HG02623 (cell line): ENCODE results near the gene CTTNBP2.
A peak's percentile ranks its signal among the peaks of the same experiment; 100 is the strongest.

ENCODE experiments used
- ATAC-seq: cut with Tn5 transposase; IDR thresholded peaks from one replicate; pipeline ENCODE4 v1.9.1; 2021; ENCODE audit warnings: moderate library complexity; ENCODE audit not compliant: unreplicated experiment

CTTNBP2 gene

DNA sequence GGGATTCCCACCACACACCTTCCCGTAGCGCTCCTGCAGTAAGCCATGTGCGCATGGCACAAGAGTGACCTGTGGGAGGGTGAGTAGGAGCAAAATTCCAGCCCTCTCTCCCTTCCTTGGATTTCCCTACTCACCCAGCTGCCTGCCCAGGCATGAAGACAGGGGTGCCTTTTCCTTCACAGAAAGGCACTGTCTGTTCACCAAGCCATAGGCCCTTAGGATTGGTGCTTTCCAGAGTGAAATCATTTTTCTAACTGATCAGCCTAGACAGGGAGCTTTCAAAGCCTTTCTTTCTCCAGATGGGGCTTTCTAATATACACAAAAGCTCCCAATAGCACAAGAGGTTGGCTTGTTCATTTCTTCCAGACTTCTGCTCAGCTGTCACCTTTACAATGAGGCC, 79.7 kb downstream of the CTTNBP2 start:
- no peak for ATAC-seq

DNA sequence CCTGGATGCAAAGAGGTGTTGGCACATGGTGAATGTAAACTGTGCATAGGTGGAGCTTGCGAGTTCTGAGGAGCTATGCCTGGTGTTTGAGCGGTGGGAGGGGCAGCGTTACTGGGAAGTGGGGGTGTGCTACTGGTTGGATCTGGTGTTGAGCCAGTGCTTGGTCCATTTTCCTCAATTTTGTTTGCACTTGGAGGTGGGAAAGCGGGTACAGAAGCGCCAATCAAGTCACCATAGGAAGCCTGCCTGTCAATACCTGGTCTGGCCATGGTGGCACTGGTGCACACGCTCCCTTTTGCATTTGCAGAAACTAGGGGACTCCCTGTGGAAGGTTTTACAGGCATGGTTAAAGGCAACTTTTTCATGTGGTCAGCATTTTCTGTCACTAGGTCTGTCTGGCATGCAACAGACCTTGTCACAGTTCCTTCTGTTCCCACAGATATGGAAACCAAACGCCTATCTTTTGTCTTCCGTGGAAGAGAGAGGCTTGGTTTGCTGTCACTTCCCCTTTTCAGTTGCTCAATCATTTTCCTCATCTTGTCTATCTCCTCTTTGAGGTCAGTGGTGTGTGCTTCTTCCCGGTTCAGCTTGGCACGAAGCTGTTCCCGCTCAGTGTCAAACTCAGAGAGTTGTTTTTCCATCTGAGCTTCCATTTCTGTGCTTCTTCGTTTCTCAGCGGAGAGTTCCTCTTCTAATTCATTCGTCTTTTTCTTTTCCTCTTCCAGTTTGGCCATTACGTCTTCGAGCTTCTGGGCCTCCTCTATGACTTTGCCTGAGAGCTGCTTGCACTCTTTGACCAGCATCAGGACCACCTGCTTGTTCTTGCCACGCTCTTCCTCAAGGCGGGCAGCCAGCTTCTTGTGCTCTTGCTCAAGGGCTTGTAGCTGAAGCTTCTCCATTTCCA, 81.1 kb downstream of the CTTNBP2 start:
- ATAC-seq: peak; percentile 54

DNA sequence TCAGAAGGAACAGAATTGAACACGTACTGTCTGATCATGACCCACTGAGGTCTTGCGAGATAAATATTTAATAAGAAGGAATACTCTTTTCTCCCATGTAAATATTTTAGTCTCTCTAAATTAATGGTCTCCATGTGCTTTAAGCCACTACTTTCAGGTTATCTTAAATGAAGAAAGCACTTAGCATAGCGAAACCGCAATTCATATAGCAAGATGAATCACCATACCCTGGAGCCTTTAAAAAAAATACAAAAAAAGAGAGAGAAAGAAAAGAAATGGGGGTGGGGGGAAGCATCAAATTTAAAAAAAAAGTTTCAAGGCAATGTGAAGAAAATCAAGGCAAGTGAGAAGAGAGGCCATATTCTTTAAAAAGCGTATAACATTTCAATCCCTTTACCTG, 82.5 kb downstream of the CTTNBP2 start:
- ATAC-seq: no peak

DNA sequence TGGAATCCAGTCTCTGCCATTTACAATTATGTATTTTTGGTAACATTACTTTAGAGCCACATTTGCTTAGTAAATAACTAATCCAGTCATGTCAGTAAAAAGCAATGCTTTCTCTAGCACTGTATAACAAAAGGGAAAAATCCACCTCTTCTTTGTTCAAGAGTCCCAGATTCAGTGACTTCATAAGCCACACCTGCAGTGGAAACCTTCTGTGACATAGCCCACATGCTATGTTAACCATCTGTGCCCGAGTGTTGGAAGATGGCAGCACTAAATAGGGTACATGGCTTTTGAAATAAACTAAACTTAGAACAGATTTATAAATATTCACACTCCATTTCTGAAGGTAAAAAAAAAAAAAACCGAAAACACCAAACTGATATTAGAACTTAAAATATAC, 83.0 kb downstream of the CTTNBP2 start:
- ATAC-seq: no peak

DNA sequence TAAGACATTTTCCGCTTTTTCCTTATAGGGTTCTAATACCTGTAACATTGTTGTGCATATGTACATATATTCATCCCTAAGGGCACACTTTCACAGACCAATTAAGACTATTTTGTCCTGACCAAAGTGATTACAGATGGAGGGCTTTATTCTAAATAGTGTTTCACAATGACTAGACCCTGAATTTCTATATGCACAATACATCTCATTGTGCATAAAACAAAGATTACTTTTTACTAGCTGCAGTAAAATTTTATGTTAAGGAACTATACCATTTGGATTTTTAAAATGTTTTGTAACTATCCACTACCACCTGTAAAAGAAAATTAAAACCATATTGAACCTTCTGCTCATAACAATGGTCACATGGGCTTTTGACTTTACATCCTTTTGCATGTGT, 87.8 kb downstream of the CTTNBP2 start:
- no peak for ATAC-seq

DNA sequence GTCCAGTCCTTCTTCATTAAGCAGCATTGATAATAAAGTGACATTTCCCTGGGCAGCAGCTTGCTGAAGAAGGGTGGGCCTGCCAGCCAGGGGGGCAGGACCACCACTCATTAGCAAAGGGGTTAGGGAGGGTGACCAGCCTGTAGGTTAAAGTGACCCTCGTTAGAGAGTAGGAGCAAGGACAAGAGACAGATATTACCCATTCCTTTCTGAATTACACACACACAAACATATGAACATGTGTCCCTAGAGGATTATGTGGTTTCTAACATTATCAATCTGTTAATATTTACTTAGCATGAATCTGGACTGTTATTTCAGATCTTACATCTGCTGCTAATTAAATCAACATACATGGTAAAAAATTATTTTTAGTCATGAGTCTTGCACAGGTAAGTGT, 88.9 kb downstream of the CTTNBP2 start:
- no peak for ATAC-seq

DNA sequence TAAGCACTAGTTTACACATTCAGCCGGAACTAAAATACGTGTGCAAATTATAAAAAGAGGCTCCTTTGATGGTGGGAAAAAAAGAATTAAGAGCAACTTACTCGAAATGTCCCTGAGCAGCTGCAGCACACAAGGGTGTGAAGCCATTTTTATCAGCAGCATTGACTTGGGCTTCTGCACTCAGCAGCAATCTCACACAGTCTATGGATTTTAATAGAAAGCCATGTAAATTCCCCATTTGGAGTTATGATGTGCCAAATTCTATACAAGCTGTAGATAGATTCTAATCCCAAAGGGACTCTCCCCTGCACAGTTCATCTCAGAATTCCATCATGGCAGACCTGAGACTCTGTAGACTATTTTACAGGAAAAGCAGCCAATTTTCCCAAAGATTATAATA, 90.5 kb downstream of the CTTNBP2 start:
- ATAC-seq: no peak

DNA sequence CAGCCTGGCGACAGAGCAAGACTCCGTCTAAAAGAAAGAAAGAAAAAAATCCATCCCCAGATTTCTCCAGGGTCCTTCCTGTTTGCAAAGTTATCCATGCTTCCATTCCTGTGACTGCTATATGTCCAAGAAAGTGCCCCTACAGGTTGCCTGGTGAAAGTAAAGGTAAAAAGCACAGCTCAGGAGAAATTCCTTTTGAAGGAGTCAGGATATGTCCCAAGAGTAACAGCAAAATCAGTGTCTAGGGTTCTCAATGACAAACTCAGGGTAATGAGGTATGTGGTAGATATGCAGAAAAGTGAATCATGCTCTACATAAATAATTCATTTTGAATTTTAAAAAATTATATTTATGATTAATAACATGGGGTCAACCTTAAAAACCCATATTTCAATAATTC, 91.5 kb downstream of the CTTNBP2 start:
- ATAC-seq: no peak

DNA sequence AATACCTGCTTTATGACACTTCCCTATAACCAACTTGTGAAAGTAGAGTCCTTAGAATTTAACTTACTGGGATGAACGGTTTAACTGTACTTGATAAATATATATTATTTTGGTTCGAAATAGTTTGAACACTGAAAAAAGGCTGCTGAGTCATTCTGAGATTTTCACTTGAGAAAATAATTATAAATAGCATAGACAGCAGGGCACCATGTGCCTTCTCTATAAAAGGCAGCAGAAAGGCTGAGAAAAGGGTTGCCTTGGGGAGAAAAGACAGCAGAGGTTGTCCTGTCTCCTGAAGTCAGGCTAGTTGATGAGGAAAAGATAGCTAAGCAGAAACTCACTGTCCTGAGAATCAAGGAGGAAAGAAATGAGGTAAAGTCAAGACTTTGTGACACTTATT, 92.4 kb downstream of the CTTNBP2 start:
- peak; percentile 85 for ATAC-seq

DNA sequence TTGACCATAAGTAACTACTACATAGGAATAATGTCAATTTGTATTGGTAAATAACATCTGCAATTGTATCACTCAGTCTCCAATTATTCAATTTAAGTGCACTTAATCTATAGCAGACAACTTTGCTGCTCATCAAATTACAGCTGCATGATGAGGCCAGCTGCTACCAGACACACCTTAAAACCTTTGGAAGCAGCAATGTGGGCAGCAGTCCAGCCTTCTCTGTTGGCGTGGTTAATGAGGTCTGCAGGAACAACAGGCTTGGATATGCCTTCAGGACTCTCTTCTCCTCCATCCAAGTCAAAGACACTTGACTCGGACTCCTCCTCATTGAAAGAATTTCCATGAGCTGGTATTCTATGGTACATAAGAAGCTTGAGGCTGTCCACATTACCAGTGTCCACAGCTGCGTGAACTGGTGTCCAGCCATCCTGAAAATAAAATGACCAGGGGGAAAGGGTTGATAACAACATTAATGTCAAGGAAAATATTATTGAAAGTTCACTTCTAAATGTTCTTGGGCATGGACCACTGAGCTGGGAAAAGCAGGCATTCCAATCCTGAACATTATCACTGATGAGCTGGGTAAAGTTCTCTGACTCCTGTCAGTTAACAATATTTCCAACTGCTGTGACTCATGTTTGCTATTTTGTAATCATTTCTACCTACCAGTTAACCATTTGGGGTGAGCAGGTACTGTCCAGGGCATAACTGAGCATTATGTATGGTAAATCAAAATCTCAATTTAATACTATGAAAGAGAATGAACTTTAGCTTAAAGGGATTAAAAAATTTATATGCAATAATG, 95.7 kb downstream of the CTTNBP2 start:
- no peak for ATAC-seq

DNA sequence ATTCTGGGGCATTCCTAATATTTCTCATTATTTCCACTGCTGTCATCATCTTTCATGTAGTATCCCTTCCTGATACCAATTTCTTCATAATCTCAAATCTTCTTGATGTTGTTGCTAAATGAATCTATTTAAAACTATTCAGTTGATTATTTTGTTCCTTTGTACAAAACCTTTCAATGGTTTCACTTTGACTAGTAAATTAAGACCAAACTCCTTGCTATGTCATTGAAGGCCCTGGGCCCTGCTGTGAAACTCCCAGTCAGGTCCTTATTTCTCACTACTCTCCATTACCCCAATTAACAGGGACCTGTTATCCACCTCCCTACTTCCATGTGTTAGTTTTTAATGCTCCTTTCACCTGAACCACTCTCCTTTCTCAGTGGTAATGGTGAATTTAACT, 97.0 kb downstream of the CTTNBP2 start:
- no peak for ATAC-seq

DNA sequence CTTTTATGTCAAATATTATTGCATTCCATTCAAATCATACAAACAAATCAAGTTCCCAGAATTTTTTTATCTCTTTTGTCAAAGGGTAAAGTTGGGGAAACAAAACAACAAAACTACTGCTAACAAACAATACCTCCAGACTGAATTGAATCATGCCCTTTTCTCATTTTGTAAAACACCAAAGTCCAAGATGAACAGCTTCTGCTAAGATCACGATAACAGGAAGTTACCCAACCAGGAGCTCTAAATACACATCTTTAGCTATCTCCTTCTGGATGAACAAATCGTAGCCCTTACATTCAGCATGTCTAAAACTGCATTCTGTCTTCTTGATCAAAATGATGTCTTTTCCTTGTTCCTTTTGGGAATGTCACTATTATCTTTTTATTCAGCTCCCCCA, 97.4 kb downstream of the CTTNBP2 start:
- no peak for ATAC-seq

DNA sequence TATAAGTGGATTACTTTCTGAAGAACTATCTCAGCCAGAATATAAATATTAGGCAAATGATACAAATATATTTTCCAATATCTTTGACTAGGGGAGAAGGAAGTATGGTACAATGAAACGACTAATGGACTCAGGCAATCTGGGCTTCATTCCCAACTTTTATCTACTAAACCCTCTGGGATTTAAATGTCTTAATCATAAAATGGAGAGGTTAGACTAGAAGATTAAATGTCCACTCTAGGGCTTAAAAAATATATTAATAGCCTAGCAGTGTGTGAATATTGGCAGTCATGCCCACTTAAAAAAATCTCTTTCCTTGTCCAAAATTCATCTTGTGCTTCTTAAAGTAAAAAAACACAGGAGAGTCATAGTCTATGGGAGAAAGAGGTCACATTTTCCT, 98.3 kb downstream of the CTTNBP2 start:
- ATAC-seq: no peak

DNA sequence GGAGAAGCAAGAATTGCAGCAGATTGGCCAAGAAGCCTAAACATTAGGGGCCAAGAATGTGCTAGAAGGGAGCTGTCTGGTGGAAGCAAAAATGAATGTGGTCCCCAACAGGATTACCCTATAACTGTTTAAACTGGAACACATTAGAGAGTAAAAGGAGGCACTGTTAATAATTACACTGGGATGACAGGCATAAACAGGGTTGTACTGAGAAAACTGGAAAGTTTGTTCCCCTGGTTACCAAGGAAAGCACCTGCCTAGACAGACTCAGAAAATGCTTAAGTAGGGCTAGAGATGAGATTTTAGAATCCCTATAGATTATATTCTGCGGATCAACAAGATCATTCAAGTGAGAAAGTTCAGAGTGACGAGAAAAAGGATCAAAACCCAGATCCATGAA, 100.8 kb downstream of the CTTNBP2 start:
- peak; percentile 30 for ATAC-seq

DNA sequence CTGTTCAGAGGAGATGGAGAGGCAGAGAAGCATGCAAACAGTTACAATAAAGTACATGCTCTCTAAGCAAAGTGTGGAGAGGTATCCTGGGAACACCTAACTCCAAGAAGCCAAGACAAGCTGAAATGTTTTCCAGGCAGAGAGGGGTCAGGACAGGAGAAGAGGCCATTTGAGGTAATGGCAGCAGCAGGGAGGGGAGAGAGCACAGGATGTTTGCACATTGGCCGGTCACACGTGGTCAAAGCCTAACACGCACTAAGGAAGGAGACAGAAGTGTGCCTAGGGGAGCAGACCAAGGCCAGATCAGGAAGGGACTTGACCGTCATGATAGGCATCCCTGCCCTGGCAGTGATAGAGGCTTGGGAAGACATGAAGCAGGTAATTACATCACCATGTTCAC, 101.5 kb downstream of the CTTNBP2 start:
- ATAC-seq: no peak

DNA sequence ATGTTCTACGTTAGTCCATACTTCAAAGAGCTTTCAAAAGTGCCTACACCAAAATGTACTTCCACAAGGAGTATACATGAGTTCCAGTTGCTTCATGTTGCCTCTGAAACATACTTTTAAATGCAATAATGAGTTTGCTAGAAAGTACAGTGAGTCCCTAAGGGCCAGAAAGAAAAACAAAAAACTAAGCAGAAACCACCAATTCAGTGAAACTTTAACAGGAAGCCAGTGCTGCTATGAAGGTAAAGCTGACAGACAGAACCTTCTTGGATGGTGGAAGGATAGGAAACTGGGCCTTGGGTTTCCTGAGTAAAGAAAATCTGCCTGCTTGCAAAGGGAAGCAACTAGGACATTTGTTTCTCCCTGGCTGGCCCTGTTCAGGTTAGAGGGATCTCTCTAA, 104.2 kb downstream of the CTTNBP2 start:
- ATAC-seq: no peak

DNA sequence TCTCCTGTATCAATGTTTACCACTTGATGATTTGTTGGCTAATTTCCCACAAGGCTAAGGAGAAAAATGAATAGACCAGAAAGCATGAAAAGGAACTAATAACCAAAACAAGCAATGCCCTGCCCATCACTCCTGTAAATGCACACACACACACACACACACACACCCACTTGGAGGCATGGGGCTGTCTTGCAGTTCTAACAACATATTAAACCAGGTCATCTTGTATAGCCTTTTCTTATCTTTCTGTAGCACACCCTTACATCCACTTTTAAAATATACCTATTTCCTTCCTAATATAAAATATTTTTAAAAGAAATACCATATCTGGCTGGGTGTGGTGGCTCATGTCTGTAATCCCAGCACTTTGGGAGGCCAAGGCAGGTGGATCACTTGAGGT, 105.3 kb downstream of the CTTNBP2 start:
- no peak for ATAC-seq

DNA sequence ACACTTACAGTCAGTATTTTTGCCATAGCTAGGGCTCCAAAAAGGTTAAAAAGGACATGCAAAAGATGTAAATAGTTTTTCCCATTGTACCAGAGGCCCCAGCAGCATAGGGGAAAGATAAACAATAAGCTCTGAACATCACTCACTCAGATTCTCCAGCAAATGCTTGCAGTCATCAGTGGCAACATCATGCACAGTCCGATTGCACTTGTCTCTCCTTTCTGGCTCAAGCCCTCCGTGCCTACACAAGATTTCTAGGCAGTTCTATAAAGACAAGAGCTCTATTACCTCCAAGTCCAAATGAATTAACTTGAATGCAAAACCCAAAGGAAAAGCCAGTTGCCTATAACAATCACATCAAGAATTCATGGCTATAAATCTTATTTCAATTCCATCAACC, 106.3 kb downstream of the CTTNBP2 start:
- no peak for ATAC-seq

DNA sequence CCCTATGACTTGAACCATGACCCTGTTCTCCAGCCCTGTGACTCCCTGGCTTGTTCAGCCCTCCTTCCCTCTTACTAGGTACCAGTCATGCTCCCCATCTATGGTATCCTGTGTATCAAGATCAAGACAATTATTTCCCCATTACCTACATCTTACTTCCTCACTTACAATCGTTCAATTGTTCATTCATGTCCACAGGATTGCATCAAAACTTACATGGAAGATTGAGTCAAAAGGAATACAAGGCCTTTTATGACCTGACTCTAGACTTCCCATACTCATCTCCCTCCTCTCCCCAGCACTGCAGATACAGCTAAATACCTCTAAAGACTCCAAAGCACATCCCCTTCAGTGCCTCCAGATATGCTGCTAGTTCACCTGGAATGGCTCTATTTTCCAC, 109.2 kb downstream of the CTTNBP2 start:
- no peak for ATAC-seq

DNA sequence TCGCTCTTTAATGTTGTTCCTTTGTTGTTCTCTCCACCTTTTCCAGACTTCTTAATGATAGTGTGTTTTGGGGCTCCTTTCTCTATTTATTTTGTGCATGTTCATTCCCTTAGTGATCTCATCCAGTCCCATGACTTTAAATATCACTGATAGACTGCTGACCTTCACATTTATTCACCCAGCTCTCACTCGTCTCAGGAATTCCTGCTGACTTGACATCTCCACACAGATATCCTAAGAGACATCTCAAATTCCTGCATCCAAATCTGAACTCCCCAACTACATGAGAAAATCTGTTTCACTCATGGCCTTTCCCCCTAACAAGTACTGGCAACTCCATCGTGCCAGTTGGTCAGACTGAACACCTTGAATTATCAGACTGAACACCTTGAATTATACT, 111.2 kb downstream of the CTTNBP2 start:
- no peak for ATAC-seq

DNA sequence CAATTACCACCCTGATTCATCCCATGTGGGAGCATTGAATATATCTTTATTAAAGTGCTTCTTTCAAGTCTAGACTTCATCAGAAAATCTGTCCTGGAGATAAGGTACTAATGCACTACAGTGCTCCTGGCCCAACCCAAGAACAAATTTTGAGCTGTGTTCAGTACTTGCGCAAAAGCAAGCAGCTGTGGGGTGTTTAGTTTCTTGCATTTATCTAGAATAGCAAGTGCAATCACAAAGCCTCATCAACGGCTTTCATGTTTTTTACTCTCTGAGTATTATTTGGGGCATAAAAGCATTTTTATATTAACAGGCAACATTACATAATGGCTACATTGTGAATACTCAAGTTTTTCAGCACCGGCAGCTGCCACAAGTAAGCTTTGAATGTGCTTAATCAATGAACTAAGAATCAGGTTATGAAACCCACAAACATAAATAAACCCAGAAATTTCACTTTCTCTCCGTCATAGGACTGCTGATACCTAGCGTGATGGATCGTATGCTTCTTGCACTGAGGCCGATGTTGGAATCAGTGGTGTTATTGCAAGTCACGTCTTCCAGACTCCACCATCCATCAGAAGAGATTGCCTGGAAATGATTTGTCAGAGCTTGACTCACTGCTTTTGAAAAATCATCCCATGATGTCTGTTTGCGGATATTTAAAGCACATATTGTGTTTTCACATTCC, 113.1 kb downstream of the CTTNBP2 start:
- ATAC-seq: no peak

DNA sequence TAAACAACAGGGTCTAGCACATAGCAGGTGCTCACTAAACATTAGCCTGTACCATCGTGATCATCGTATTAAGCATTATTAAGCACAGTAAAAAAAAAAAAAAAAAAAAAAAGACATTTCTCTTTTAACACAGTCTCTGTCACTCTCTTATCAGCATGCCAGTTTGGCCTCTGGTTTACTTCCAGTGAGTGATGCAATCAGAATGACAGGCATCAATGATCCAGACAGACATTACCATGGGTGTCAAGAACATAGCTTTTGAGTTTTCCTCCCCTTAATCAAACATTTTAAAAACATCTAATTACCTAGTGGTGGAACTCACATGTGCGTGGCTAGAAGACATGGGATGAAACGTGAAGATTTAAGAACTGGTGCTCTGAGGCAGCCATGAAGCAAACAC, 115.8 kb downstream of the CTTNBP2 start:
- ATAC-seq: no peak
